GM12891 (cell line): ENCODE measurements around the gene MAJIN.

Experiments
- PAX5 ChIP-seq: IDR thresholded peaks from 2 replicates; pipeline ENCODE4 v1.6.1; 2011; ENCODE audit warnings: low read length, moderate library complexity, mild to moderate bottlenecking; ENCODE audit not compliant: insufficient read depth, severe bottlenecking
- POLR2A ChIP-seq: IDR thresholded peaks from 2 replicates; pipeline ENCODE4 v1.6.1; 2011; ENCODE audit warnings: low read depth, low read length, control low read depth
- POLR2AphosphoS5 ChIP-seq: IDR thresholded peaks from 2 replicates; pipeline ENCODE4 v1.6.1; 2011; ENCODE audit warnings: low read depth, low read length, control low read depth
- SPI1 ChIP-seq: IDR thresholded peaks from 2 replicates; pipeline ENCODE4 v1.6.1; 2011; ENCODE audit warnings: low read depth, low read length, control low read depth
- TAF1 ChIP-seq: IDR thresholded peaks from 2 replicates; pipeline ENCODE4 v1.6.1; 2011; ENCODE audit warnings: low read depth, low read length, control low read depth

GRCh38 chr11:64898076-64898445 lies 73.8 kb downstream of the MAJIN start:
- TF ChIP-seq POLR2AphosphoS5 = no peak
- TF ChIP-seq POLR2A = no peak
- TF ChIP-seq PAX5 = no peak
- TF ChIP-seq SPI1 = no peak
- TF ChIP-seq TAF1 = no peak
